Peyer's patch (tissue), 4 donors: ENCODE results near the gene SASH1. TPM values are rescaled to one million over a fixed set of nuclear protein-coding genes. Genes with fewer than 3 reads are reported as not detected.

Experiments
- DNase-seq, 3 donors: peaks; one replicate each; pipeline ENCODE4 v3.0.0-alpha.2; 2017 to 2019
- H3K27ac ChIP-seq, 4 donors: fragments of 200-600 bp; sonication (generic); one replicate each; pipeline ENCODE4 v1.5.1; 2016 to 2019
- H3K27me3 ChIP-seq, 2 donors: fragments of 200-600 bp; sonication (generic); one replicate each; pipeline ENCODE4 v1.5.1; 2019
- H3K36me3 ChIP-seq, 3 donors: fragments of 200-600 bp; sonication (generic); one replicate each; pipeline ENCODE4 v1.5.1; 2016 to 2019
- H3K4me1 ChIP-seq, 4 donors: fragments of 200-600 bp; sonication (generic); one replicate each; pipeline ENCODE4 v1.5.1; 2016 to 2019
- H3K4me3 ChIP-seq, 4 donors: fragments of 200-600 bp; sonication (generic); 1 replicate in 3 of 4; 2 replicates in 1 of 4; pipeline ENCODE4 v1.5.1; 2016 to 2019; ENCODE audit warnings: mild to moderate bottlenecking in 1 of 4
- H3K9me3 ChIP-seq, 4 donors: fragments of 200-600 bp; sonication (generic); one replicate each; pipeline ENCODE4 v1.5.1; 2016 to 2019; ENCODE audit warnings: mild to moderate bottlenecking in 1 of 4
- CTCF ChIP-seq, 6 experiments: fragments of 450-650 bp in 4 of 6; fragments of 200-600 bp in 2 of 6; sonication (generic) in 1 of 6; IDR thresholded peaks; one replicate each; pipeline ENCODE4 v1.5.1; 2017 to 2019; ENCODE audit warnings: antibody characterized with exemption in 6 of 6, mild to moderate bottlenecking in 3 of 6, moderate library complexity in 1 of 6
- POLR2A ChIP-seq, 2 donors: fragments of 450-650 bp; IDR thresholded peaks; one replicate each; pipeline ENCODE4 v1.5.1; 2017; ENCODE audit warnings: antibody characterized with exemption in 2 of 2, mild to moderate bottlenecking in 2 of 2, moderate library complexity in 2 of 2
- total RNA-seq, 4 donors: library from RNA; depleted of rRNA; stranded (reverse); fragments of >200 nt; gene quantifications; one replicate each; pipeline ENCODE4 v1.1.0, GENCODE V29; 2016

SASH1 gene
- total RNA-seq, 4 donors from 2014 or later: 17.2 to 141 (median 38.1) TPM

- Histone ChIP-seq H3K4me1 (peaks cover 0 to 5% (median 4%) of the 10 kb centered on the region in 4 donors), H3K27ac (no peak overlapping the region), H3K4me3 (no peak overlapping the region), H3K36me3 (no peaks in the 10 kb centered on the region), H3K9me3 (no peaks in the 10 kb centered on the region), H3K27me3 (no peaks in the 10 kb centered on the region)
- TF ChIP-seq CTCF (IDR thresholded peaks at IDR 0.05) (no peak), POLR2A (IDR thresholded peaks at IDR 0.05) (no peak)
- DNase-seq: no peak
These were observed 221.9 kb downstream of the SASH1 start for GRCh38 chr6:148564494-148565035.

GRCh38 chr6:148565321-148565926 is 222.8 kb downstream of the SASH1 start:
- Histone ChIP-seq H3K27ac (no peak overlapping the region), H3K36me3 (no peaks in the 10 kb centered on the region), H3K27me3 (no peaks in the 10 kb centered on the region), H3K4me3 (no peak overlapping the region), H3K4me1 (peaks cover 0 to 3% (median 0%) of the 10 kb centered on the region in 4 donors), H3K9me3 (no peaks in the 10 kb centered on the region)
- DNase-seq: no peak
- no peak for TF ChIP-seq CTCF (IDR thresholded peaks at IDR 0.05)
- TF ChIP-seq POLR2A (IDR thresholded peaks at IDR 0.05): no peak

GRCh38 chr6:148565930-148566663 is 223.5 kb downstream of the SASH1 start:
- Histone ChIP-seq H3K27me3 (no peaks in the 10 kb centered on the region), H3K4me3 (no peak overlapping the region), H3K4me1 (peaks cover 0 to 3% (median 0%) of the 10 kb centered on the region in 4 donors), H3K9me3 (no peaks in the 10 kb centered on the region), H3K27ac (no peak overlapping the region), H3K36me3 (no peaks in the 10 kb centered on the region)
- TF ChIP-seq POLR2A (IDR thresholded peaks at IDR 0.05): no peak
- DNase-seq: no peak

GRCh38 chr6:148566664-148567350 is 224.2 kb downstream of the SASH1 start:
- no peak overlapping the region for H3K4me3 ChIP-seq
- H3K27me3 ChIP-seq: no peaks in the 10 kb centered on the region
- H3K9me3 ChIP-seq: no peaks in the 10 kb centered on the region
- peaks cover 0 to 3% (median 0%) of the 10 kb centered on the region in 4 donors for H3K4me1 ChIP-seq
- no peak for DNase-seq
- no peak overlapping the region for H3K27ac ChIP-seq
- no peaks in the 10 kb centered on the region for H3K36me3 ChIP-seq
- TF ChIP-seq POLR2A (IDR thresholded peaks at IDR 0.05): no peak
- no peak for TF ChIP-seq CTCF (IDR thresholded peaks at IDR 0.05)

- no peak for DNase-seq
- TF ChIP-seq CTCF (IDR thresholded peaks at IDR 0.05) (no peak), POLR2A (IDR thresholded peaks at IDR 0.05) (no peak)
- no peaks in the 10 kb centered on the region for H3K27me3 ChIP-seq
- H3K9me3 ChIP-seq: no peaks in the 10 kb centered on the region
- H3K27ac ChIP-seq: no peak overlapping the region
- H3K36me3 ChIP-seq: no peaks in the 10 kb centered on the region
- no peak overlapping the region for H3K4me3 ChIP-seq
- H3K4me1 ChIP-seq: peaks cover 0 to 3% (median 0%) of the 10 kb centered on the region in 4 donors
These were observed 227.8 kb downstream of the SASH1 start for GRCh38 chr6:148570456-148570855.
